H9 (cell line): ENCODE data around the gene SRBD1. TPM values are rescaled to one million over a fixed set of nuclear protein-coding genes. Genes with fewer than 3 reads are reported as not detected.

Source experiments
- DNase-seq: peaks from one replicate; pipeline ENCODE4 v3.0.0-alpha.2; 2017
- H2AFZ ChIP-seq: one replicate; pipeline ENCODE4 v1.6.1; 2013; ENCODE audit warnings: mild to moderate bottlenecking, low read length, control low read depth, moderate library complexity
- H2AK5ac ChIP-seq: 2 replicates; pipeline ENCODE4 v1.6.1; 2013; ENCODE audit warnings: low read length, control low read depth, mixed read lengths; ENCODE audit not compliant: insufficient read length
- H2BK120ac ChIP-seq: one replicate; pipeline ENCODE4 v1.6.1; 2013; ENCODE audit warnings: low read depth, mild to moderate bottlenecking, low read length, control low read depth, inconsistent platforms; ENCODE audit not compliant: poor library complexity, severe bottlenecking
- H2BK12ac ChIP-seq: 2 replicates; pipeline ENCODE4 v1.6.1; 2013; ENCODE audit warnings: low read length, control low read depth, mixed read lengths, low read depth; ENCODE audit not compliant: insufficient read length
- H2BK15ac ChIP-seq: 2 replicates; pipeline ENCODE4 v1.6.1; 2013; ENCODE audit warnings: low read depth, low read length, control low read depth
- H2BK20ac ChIP-seq: one replicate; pipeline ENCODE4 v1.6.1; 2013; ENCODE audit warnings: low read depth, mild to moderate bottlenecking, low read length, control low read depth, inconsistent platforms; ENCODE audit not compliant: poor library complexity, severe bottlenecking
- H2BK5ac ChIP-seq: 2 replicates; pipeline ENCODE4 v1.6.1; 2013; ENCODE audit warnings: low read length, control low read depth, mixed read lengths; ENCODE audit not compliant: insufficient read length
- H3K14ac ChIP-seq: 2 replicates; pipeline ENCODE4 v1.6.1; 2013; ENCODE audit warnings: low read length, control low read depth; ENCODE audit not compliant: insufficient read depth
- H3K18ac ChIP-seq: 2 replicates; pipeline ENCODE4 v1.6.1; 2013; ENCODE audit warnings: low read depth, mild to moderate bottlenecking, mixed read lengths, low read length, control low read depth; ENCODE audit not compliant: insufficient read length
- H3K23ac ChIP-seq: 2 replicates; pipeline ENCODE4 v1.6.1; 2013; ENCODE audit warnings: low read length, control low read depth, mixed read lengths, low read depth; ENCODE audit not compliant: insufficient read length
- H3K23me2 ChIP-seq: 2 replicates; pipeline ENCODE4 v1.6.1; 2013; ENCODE audit warnings: low read depth, mild to moderate bottlenecking, mixed read lengths, low read length, control low read depth; ENCODE audit not compliant: insufficient read length, poor library complexity, severe bottlenecking
- H3K27ac ChIP-seq: 2 replicates; pipeline ENCODE4 v1.5.1; 2013; ENCODE audit warnings: low read length, control low read depth, mixed read lengths, low read depth; ENCODE audit not compliant: insufficient read length
- H3K27me3 ChIP-seq: 2 replicates; pipeline ENCODE4 v1.6.1; 2013; ENCODE audit warnings: low read length, control low read depth, inconsistent platforms; ENCODE audit not compliant: insufficient read depth
- H3K4ac ChIP-seq: 2 replicates; pipeline ENCODE4 v1.6.1; 2013; ENCODE audit warnings: low read depth, mild to moderate bottlenecking, control low read depth, inconsistent platforms, low read length, moderate library complexity
- H3K4me1 ChIP-seq: 2 replicates; pipeline ENCODE4 v1.6.1; 2013; ENCODE audit warnings: low read length, control low read depth, inconsistent platforms; ENCODE audit not compliant: insufficient read depth
- H3K4me2 ChIP-seq: 2 replicates; pipeline ENCODE4 v1.6.1; 2013; ENCODE audit warnings: low read length, control low read depth, mixed read lengths; ENCODE audit not compliant: insufficient read length, insufficient read depth
- H3K56ac ChIP-seq: 2 replicates; pipeline ENCODE4 v1.6.1; 2013; ENCODE audit warnings: low read depth, mild to moderate bottlenecking, mixed read lengths, low read length, control low read depth; ENCODE audit not compliant: insufficient read length
- H3K79me1 ChIP-seq: 2 replicates; pipeline ENCODE4 v1.6.1; 2013; ENCODE audit warnings: low read depth, mild to moderate bottlenecking, moderate library complexity, low read length, control low read depth, inconsistent platforms; ENCODE audit not compliant: insufficient read depth, poor library complexity, severe bottlenecking
- H3K79me2 ChIP-seq: 2 replicates; pipeline ENCODE4 v1.6.1; 2013; ENCODE audit warnings: low read length, control low read depth, inconsistent platforms; ENCODE audit not compliant: insufficient read depth
- H3K9ac ChIP-seq: 2 replicates; pipeline ENCODE4 v1.6.1; 2013; ENCODE audit warnings: low read length, control low read depth, mixed read lengths; ENCODE audit not compliant: insufficient read length; ENCODE audit errors: extremely low read depth
- H3K9me3 ChIP-seq: one replicate; pipeline ENCODE4 v1.6.1; 2013; ENCODE audit warnings: low read depth, low read length, inconsistent platforms; ENCODE audit not compliant: control insufficient read depth
- H3T11ph ChIP-seq: one replicate; pipeline ENCODE4 v1.6.1; 2013; ENCODE audit warnings: mild to moderate bottlenecking, low read length, control low read depth, inconsistent platforms
- H4K20me1 ChIP-seq: one replicate; pipeline ENCODE4 v1.6.1; 2013; ENCODE audit not compliant: control insufficient read depth, insufficient read length, insufficient read depth
- H4K5ac ChIP-seq: 2 replicates; pipeline ENCODE4 v1.6.1; 2013; ENCODE audit warnings: low read depth, mild to moderate bottlenecking, mixed read lengths, low read length, control low read depth; ENCODE audit not compliant: insufficient read length
- H4K8ac ChIP-seq: replicated peaks from 2 replicates; pipeline ENCODE4 v1.6.1; 2013; ENCODE audit warnings: low read length, control low read depth, mixed read lengths, low read depth; ENCODE audit not compliant: insufficient read length
- H4K91ac ChIP-seq: 2 replicates; pipeline ENCODE4 v1.6.1; 2013; ENCODE audit warnings: low read depth, mild to moderate bottlenecking, moderate library complexity, mixed read lengths, low read length, control low read depth; ENCODE audit not compliant: insufficient read length
- H3K27ac Mint-ChIP-seq, 3 experiments: 2 replicates in 2 of 3; 3 replicates in 1 of 3; pipeline ENCODE4 v1.8.0; 2020 to 2021; ENCODE audit warnings: mixed read lengths in 3 of 3, mild to moderate bottlenecking in 1 of 3, moderate library complexity in 1 of 3
- H3K27me3 Mint-ChIP-seq: 2 replicates; pipeline ENCODE4 v1.8.0; 2021; ENCODE audit warnings: low read depth, mild to moderate bottlenecking, moderate library complexity, mixed read lengths
- H3K36me3 Mint-ChIP-seq, 3 experiments: 2 replicates in 2 of 3; 3 replicates in 1 of 3; pipeline ENCODE4 v1.8.0; 2020 to 2021; ENCODE audit warnings: low read depth in 3 of 3, mixed read lengths in 3 of 3; ENCODE audit not compliant: insufficient read depth in 1 of 3
- H3K4me1 Mint-ChIP-seq, 2 experiments: 2 replicates each; pipeline ENCODE4 v1.8.0; 2020; ENCODE audit warnings: mixed read lengths in 2 of 2
- H3K4me3 Mint-ChIP-seq, 2 experiments: 2 replicates in 1 of 2; 3 replicates in 1 of 2; pipeline ENCODE4 v1.8.0; 2020 to 2021; ENCODE audit warnings: mild to moderate bottlenecking in 2 of 2, mixed read lengths in 2 of 2, moderate library complexity in 1 of 2
- H3K9me3 Mint-ChIP-seq, 2 experiments: 2 replicates in 1 of 2; 3 replicates in 1 of 2; pipeline ENCODE4 v1.8.0; 2020; ENCODE audit warnings: mild to moderate bottlenecking in 2 of 2, mixed read lengths in 2 of 2, moderate library complexity in 1 of 2
- WGBS: extraction: QIAGEN DNeasy Blood & Tissue Kit; methylation state at CpG from one replicate; pipeline ENCODE4 v1.1.7; 2013; ENCODE audit warnings: missing lambda C conversion rate, low lambda C conversion rate, mixed read lengths; ENCODE audit not compliant: insufficient read length; ENCODE audit errors: extremely low coverage; 5-methylcytosine and 5-hydroxymethylcytosine counted together
- total RNA-seq: library from RNA; stranded (reverse); gene quantifications from 2 replicates; pipeline ENCODE4 v1.2.1, GENCODE V29; 2021
- TF ChIP-seq, protein P1 (sequence below): fragments of 200-600 bp; sonication (generic); conservative IDR thresholded peaks from 3 replicates; pipeline ENCODE4 v1.8.0; 2021; ENCODE audit warnings: antibody characterized with exemption, mild to moderate bottlenecking

The SRBD1 gene
- total RNA-seq, 1 experiment from 2014 or later = 18.3 TPM

DNA sequence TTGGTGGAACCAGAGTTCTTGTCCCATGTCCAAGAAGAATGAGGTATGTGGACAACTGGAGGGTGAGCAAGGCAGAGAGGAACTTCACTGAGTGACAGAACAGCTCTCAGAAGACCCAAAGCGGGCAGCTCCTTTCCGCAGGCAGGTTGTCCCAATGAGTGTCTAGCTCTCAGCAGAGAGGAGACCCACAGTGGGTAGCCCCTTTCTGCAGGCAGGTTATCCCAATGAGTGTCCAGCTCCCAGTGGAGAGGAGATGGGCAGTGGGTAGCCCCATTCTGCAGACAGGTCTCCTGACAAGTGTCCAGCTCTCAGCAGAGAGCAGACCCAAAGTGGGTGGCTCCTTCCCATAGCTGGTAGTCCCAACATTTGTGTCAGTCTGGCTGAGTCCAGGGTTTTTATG is 69.6 kb downstream of the SRBD1 start:
- DNase-seq = no peak
- Mint-ChIP-seq H3K9me3 (peaks cover 2 to 3% of the 10 kb centered on the region in 2 experiments; a peak in 1 of 5 replicates), H3K27ac (no peak overlapping the region), H3K4me1 (no peaks in the 10 kb centered on the region), H3K27me3 (no peaks in the 10 kb centered on the region), H3K36me3 (peaks cover 22 to 51% (median 38%) of the 10 kb centered on the region in 3 experiments), H3K4me3 (no peak overlapping the region)
- no peaks in the 10 kb centered on the region for H3K79me1 ChIP-seq
- no peak overlapping the region for H2BK20ac ChIP-seq
- H3K9ac ChIP-seq = no peak overlapping the region
- no peak overlapping the region for H3K27ac ChIP-seq
- TF ChIP-seq, protein P1, sequence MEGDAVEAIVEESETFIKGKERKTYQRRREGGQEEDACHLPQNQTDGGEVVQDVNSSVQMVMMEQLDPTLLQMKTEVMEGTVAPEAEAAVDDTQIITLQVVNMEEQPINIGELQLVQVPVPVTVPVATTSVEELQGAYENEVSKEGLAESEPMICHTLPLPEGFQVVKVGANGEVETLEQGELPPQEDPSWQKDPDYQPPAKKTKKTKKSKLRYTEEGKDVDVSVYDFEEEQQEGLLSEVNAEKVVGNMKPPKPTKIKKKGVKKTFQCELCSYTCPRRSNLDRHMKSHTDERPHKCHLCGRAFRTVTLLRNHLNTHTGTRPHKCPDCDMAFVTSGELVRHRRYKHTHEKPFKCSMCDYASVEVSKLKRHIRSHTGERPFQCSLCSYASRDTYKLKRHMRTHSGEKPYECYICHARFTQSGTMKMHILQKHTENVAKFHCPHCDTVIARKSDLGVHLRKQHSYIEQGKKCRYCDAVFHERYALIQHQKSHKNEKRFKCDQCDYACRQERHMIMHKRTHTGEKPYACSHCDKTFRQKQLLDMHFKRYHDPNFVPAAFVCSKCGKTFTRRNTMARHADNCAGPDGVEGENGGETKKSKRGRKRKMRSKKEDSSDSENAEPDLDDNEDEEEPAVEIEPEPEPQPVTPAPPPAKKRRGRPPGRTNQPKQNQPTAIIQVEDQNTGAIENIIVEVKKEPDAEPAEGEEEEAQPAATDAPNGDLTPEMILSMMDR = no peak
- WGBS = no CpG with 5 or more reads among the region's 2 CpGs
- H3K14ac ChIP-seq = no peak overlapping the region
- no peak overlapping the region for H2BK12ac ChIP-seq
- no peaks in the 10 kb centered on the region for H3K23me2 ChIP-seq
- no peak overlapping the region for H3K4ac ChIP-seq
- H4K20me1 ChIP-seq = no peaks in the 10 kb centered on the region
- H3K18ac ChIP-seq = no peak overlapping the region
- H3K4me1 ChIP-seq = no peaks in the 10 kb centered on the region
- H3K56ac ChIP-seq = no peak overlapping the region
- no peak overlapping the region for H4K5ac ChIP-seq
- H3K4me2 ChIP-seq = no peak overlapping the region
- H4K8ac ChIP-seq = no peak overlapping the region
- H2BK15ac ChIP-seq = no peak overlapping the region
- H4K91ac ChIP-seq = no peak overlapping the region
- peaks cover 15% of the 10 kb centered on the region for H3K9me3 ChIP-seq
- H3K27me3 ChIP-seq = no peaks in the 10 kb centered on the region
- H2AFZ ChIP-seq = no peak overlapping the region
- H3T11ph ChIP-seq = no peak overlapping the region
- no peak overlapping the region for H2BK5ac ChIP-seq
- H2BK120ac ChIP-seq = no peak overlapping the region
- no peak overlapping the region for H2AK5ac ChIP-seq
- H3K79me2 ChIP-seq = no peaks in the 10 kb centered on the region
- no peak overlapping the region for H3K23ac ChIP-seq
